ENCODE measurements around the gene INSRR.

The INSRR gene

DNA sequence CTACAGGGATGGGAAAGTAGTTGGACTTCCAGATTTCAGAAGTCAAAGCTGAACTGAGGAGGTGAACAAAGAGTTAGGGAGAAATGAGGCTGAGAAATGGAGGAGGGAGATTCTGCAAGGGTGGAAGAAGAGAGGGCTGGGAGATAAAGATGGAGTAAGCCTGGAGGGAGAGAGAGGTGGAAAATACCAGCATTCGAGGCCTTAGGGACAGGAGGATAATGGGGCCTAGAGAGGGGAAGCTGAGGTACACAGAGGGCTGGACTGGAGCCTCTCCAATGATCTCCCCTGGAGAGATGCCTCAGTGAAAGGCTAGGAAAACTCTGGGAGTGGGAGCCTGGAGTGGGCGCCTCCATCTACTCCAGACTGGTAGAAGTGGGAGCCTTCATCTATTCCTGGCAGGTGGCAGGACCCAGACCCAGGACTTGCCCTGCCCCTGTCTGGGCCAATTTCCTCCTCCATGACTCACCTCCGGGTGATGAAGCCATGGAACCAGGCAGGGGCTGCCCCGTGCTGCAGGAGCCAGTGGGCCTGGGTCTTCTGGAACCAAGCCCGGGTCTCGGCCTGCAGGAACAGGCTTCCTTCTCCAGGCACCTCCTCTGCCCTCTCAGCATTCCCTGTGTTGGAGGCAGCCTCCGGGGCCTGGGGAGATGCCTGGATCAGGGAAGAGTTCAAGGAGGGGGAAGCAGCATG, 44.2 kb downstream of the INSRR start:
- TF ChIP-seq, protein P1, sequence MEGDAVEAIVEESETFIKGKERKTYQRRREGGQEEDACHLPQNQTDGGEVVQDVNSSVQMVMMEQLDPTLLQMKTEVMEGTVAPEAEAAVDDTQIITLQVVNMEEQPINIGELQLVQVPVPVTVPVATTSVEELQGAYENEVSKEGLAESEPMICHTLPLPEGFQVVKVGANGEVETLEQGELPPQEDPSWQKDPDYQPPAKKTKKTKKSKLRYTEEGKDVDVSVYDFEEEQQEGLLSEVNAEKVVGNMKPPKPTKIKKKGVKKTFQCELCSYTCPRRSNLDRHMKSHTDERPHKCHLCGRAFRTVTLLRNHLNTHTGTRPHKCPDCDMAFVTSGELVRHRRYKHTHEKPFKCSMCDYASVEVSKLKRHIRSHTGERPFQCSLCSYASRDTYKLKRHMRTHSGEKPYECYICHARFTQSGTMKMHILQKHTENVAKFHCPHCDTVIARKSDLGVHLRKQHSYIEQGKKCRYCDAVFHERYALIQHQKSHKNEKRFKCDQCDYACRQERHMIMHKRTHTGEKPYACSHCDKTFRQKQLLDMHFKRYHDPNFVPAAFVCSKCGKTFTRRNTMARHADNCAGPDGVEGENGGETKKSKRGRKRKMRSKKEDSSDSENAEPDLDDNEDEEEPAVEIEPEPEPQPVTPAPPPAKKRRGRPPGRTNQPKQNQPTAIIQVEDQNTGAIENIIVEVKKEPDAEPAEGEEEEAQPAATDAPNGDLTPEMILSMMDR (IDR thresholded peaks at IDR 0.05), result no peak
- no peak for TF ChIP-seq ZFX (IDR thresholded peaks at IDR 0.05; ENCODE audit: borderline replicate concordance)
- no peak overlapping the region for H3K27ac ChIP-seq

DNA sequence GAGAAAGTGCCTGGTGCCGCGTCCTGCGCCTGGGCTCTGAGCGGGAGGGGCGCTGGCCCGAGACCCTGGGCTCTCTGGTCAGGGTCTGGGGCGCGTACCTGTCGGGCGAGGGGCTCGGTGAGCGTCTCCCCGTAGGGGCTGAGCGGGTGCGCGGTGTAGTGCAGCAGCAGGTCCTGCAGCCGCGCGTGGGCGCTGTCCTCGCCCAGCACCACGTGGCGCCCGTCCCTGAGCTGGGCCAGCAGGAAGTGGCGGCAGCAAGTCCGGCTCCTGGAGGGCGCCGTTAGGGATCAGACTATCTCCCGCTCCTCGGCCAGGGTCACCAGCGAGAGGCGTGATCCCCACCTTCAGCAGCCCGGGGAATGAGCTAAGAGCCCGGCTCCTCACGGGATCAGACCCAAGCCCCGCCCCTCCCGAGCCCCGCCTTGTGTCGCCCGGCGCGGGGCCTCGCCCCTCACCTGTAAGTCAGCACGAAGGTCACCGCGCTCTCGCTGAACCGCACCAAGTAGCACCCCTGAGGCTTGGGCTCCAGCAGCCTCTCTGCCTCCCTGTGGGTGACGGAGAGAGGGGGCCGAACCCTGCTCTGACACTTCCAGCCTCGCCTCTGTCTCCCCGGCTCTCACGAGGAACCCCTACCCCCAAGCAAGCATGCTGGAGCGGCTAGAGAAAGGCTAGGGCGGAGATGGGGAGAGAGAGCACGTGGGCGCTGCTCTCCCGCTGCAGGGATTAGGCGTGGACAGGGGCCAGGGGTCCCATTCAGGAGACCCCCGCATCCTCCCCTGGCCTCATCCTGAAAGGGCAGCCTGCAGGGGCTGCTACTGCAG, 45.0 kb downstream of the INSRR start:
- TF ChIP-seq, protein P1 (IDR thresholded peaks at IDR 0.05), result peak; percentile 96
- no peak for TF ChIP-seq ZFX (IDR thresholded peaks at IDR 0.05; ENCODE audit: borderline replicate concordance)

DNA sequence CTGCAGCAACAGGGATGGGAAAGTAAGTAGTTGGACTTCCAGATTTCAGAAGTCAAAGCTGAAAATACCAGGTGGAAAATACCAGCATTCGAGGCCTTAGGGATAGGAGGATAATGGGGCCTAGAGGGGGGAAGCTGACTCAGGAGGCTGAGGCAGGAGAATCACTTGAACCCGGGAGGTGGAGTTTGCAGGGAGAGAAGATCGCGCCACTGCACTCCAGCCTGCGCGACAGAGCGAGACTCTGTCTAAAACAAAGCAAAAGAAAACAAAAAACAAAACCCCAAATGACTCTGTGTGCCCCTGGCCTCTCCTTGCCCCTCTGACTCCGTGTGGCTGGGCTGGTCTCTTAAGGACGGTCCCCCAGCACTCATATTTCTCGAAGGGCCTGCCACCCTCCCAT, 45.6 kb downstream of the INSRR start:
- TF ChIP-seq, protein P1 (IDR thresholded peaks at IDR 0.05), result no peak
- TF ChIP-seq ZFX (IDR thresholded peaks at IDR 0.05; ENCODE audit: borderline replicate concordance), result no peak
- no peak overlapping the region for H3K27ac ChIP-seq

More for the DNA sequence above, 45.0 kb downstream of the INSRR start:
- H3K27ac ChIP-seq, result peak overlapping the region; percentile 15; the same call in 1 of the 2 replicates

DNA sequence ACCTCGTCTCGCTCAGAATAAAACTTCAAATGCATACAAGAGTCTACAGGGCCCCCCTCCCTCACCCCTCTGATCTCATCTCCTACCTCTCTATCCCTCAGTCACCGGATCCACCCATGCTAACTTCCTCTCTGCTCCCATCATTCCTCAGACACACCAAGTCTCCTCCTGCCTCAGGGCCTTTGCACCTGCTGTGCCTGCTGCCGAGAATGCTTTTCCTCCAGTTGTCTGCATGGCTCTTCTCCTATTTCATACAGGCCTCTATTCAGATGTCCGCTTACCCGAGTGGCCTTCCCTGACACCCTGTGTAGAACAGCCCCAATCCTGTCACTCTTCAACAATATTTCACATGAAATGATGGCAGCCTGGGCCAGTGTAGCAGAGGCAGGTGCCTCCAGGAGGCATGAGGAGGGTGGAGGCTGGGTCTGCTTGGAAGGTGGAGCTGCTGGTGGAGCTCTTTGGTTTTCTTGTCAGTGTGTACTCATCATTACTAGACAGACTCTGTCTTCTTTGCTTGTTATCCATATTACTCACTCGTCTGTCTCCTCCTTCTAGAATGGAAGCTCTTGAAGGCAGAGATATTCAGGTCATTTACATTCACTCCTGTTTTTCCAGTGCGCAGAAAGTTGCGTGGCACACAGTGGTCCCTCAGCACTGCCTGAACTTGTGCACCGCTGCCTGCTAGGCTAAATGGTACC, 46.5 kb downstream of the INSRR start:
- no peak for TF ChIP-seq ZFX (IDR thresholded peaks at IDR 0.05; ENCODE audit: borderline replicate concordance)
- TF ChIP-seq, protein P1 (IDR thresholded peaks at IDR 0.05), result no peak
- no peak overlapping the region for H3K27ac ChIP-seq

DNA sequence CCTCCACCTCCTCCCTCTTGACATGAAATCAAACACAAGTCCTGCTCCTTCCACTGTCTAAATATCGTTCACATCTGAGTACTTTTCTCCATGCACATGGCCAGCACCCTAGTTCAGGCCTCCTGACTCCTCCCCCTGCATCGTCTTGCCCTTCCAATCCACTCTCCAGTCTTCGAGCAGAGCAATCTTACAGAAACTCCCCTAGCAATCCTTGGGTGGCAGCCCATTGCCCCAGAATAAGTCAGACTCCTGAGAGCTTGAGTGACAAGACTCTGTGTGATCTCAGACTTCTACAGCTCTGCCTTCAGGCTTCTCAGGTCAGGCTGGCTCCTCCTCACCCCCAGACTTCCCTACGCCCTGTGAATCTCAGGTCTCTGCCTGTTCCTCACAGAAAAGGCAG, 47.7 kb downstream of the INSRR start:
- H3K27ac ChIP-seq, result no peak overlapping the region
- TF ChIP-seq, protein P1 (IDR thresholded peaks at IDR 0.05), result no peak
- no peak for TF ChIP-seq ZFX (IDR thresholded peaks at IDR 0.05; ENCODE audit: borderline replicate concordance)

DNA sequence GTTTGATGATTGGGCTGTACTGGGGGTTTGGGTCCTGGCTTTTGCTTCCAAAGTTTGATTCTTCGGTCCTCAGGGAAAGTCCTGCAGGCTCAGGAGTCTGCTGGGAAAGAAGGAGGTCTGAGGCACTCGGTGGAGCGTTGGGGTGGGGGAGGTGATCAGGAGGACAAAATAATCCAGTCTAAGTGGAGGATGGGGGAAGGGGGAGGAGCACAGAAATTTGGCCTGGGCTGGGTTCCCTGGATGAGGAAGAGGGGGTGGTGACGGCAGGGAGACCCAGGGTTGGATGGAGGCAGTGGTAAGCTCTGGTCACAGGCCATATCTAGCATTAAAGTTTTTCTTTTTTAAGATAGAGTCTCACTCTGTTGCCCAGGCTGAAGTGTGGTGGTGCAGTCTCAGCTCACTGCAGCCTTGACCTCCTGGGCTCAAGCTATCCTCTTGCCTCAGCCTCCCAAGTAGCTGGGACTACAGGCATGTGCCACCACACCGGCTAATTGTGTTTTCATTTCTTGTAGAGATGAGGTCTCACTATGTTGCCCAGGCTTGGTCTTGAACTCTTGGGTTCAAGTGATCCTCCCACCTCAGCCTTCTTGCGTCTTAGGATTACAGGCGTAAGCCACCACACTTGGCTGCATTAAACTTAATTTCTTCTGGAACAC, 49.1 kb downstream of the INSRR start:
- TF ChIP-seq ZFX (IDR thresholded peaks at IDR 0.05; ENCODE audit: borderline replicate concordance), result no peak
- TF ChIP-seq, protein P1 (IDR thresholded peaks at IDR 0.05), result no peak
- no peak overlapping the region for H3K27ac ChIP-seq

Data from 22Rv1 (cell line).